Suprapubic skin (tissue), 4 donors: ENCODE measurements around the gene GBF1. TPM values are rescaled to one million over a fixed set of nuclear protein-coding genes. Genes with fewer than 3 reads are reported as not detected.

Source experiments
- DNase-seq, 2 donors: peaks; one replicate each; pipeline ENCODE4 v3.0.0-alpha.2; 2019; ENCODE audit warnings: low spot score in 2 of 2
- H3K27ac ChIP-seq: fragments of 200-600 bp; sonication (generic); one replicate; pipeline ENCODE4 v1.5.1; 2019
- H3K27me3 ChIP-seq: fragments of 200-600 bp; sonication (generic); one replicate; pipeline ENCODE4 v1.5.1; 2019
- H3K36me3 ChIP-seq: fragments of 200-600 bp; sonication (generic); one replicate; pipeline ENCODE4 v1.5.1; 2019
- H3K4me1 ChIP-seq: fragments of 200-600 bp; sonication (generic); one replicate; pipeline ENCODE4 v1.5.1; 2019
- H3K4me3 ChIP-seq: fragments of 200-600 bp; sonication (generic); one replicate; pipeline ENCODE4 v1.5.1; 2019; ENCODE audit warnings: mild to moderate bottlenecking
- H3K9me3 ChIP-seq: fragments of 200-600 bp; sonication (generic); one replicate; pipeline ENCODE4 v1.5.1; 2019
- EP300 ChIP-seq: sonication (generic); formaldehyde crosslinking; IDR thresholded peaks from one replicate; pipeline ENCODE4 v1.6.1; 2017; ENCODE audit warnings: antibody characterized with exemption
- POLR2A ChIP-seq, 2 donors: fragments of 450-650 bp; IDR thresholded peaks; one replicate each; pipeline ENCODE4 v1.6.1; 2017; ENCODE audit warnings: antibody characterized with exemption in 2 of 2, mild to moderate bottlenecking in 2 of 2, moderate library complexity in 2 of 2
- POLR2AphosphoS5 ChIP-seq, 3 donors: sonication (generic); formaldehyde crosslinking; IDR thresholded peaks; one replicate each; pipeline ENCODE4 v1.6.1; 2017; ENCODE audit warnings: antibody characterized with exemption in 3 of 3
- WGBS: methylation state at CpG from one replicate; pipeline ENCODE4 v1.1.5; 2018; 5-methylcytosine and 5-hydroxymethylcytosine counted together
- total RNA-seq, 4 donors: library from RNA; depleted of rRNA; stranded (reverse); fragments of >200 nt; gene quantifications; one replicate each; pipeline ENCODE4 v1.1.0, GENCODE V29; 2016
- TF ChIP-seq, protein P1 (sequence below), 2 donors: fragments of 200-600 bp in 1 of 2; fragments of 450-650 bp in 1 of 2; sonication (generic) in 1 of 2; IDR thresholded peaks; one replicate each; pipeline ENCODE4 v1.5.1; 2016 to 2019; ENCODE audit warnings: antibody characterized with exemption in 2 of 2, mild to moderate bottlenecking in 1 of 2, moderate library complexity in 1 of 2

Gene GBF1
- total RNA-seq, 4 donors from 2014 or later, result 31.0 to 56.1 (median 43.9) TPM

GRCh38 chr10:102384606-102385429, 139.5 kb downstream of the GBF1 start:
- no peak overlapping the region for H3K27ac ChIP-seq
- peaks cover 12% of the 10 kb centered on the region for H3K4me1 ChIP-seq
- TF ChIP-seq POLR2A (IDR thresholded peaks at IDR 0.05), result no peak
- no peak for TF ChIP-seq EP300
- TF ChIP-seq, protein P1, sequence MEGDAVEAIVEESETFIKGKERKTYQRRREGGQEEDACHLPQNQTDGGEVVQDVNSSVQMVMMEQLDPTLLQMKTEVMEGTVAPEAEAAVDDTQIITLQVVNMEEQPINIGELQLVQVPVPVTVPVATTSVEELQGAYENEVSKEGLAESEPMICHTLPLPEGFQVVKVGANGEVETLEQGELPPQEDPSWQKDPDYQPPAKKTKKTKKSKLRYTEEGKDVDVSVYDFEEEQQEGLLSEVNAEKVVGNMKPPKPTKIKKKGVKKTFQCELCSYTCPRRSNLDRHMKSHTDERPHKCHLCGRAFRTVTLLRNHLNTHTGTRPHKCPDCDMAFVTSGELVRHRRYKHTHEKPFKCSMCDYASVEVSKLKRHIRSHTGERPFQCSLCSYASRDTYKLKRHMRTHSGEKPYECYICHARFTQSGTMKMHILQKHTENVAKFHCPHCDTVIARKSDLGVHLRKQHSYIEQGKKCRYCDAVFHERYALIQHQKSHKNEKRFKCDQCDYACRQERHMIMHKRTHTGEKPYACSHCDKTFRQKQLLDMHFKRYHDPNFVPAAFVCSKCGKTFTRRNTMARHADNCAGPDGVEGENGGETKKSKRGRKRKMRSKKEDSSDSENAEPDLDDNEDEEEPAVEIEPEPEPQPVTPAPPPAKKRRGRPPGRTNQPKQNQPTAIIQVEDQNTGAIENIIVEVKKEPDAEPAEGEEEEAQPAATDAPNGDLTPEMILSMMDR (IDR thresholded peaks at IDR 0.05), result no peak
- no peak for TF ChIP-seq POLR2AphosphoS5 (IDR thresholded peaks at IDR 0.05)
- no peak for DNase-seq
- H3K27me3 ChIP-seq, result no peaks in the 10 kb centered on the region
- no peaks in the 10 kb centered on the region for H3K9me3 ChIP-seq
- H3K4me3 ChIP-seq, result no peak overlapping the region
- 64% methylated on average over 4 of the region's 4 CpGs for WGBS
- H3K36me3 ChIP-seq, result peaks cover 34% of the 10 kb centered on the region

GRCh38 chr10:102389894-102390293, 144.6 kb downstream of the GBF1 start:
- H3K27me3 ChIP-seq, result no peaks in the 10 kb centered on the region
- H3K27ac ChIP-seq, result no peak overlapping the region
- DNase-seq, result no peak
- no peaks in the 10 kb centered on the region for H3K36me3 ChIP-seq
- 93% methylated on average over 3 of the region's 3 CpGs for WGBS
- H3K9me3 ChIP-seq, result no peaks in the 10 kb centered on the region
- TF ChIP-seq, protein P1 (IDR thresholded peaks at IDR 0.05), result no peak
- no peak for TF ChIP-seq EP300
- no peak for TF ChIP-seq POLR2AphosphoS5 (IDR thresholded peaks at IDR 0.05)
- TF ChIP-seq POLR2A (IDR thresholded peaks at IDR 0.05), result no peak
- H3K4me1 ChIP-seq, result peaks cover 22% of the 10 kb centered on the region
- no peak overlapping the region for H3K4me3 ChIP-seq

DNA sequence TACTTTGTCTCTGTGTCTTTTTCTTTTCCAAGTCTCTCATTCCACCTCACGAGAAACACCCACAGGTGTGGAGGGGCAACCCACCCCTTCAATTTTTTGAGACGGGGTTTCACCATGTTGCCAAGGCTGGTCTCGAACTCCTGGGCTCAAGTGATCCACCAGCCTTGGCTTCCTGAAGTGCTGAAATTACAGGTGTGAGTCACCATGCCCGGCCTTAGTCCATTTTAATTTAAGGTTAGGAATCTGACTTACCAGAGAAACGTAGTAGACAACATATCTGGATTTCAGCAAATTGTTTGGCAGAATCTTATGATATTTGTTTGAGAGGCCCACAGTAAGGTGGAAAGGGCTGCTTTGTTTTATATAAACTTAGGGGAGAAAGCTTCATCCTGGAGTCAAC, 147.0 kb downstream of the GBF1 start:
- Histone ChIP-seq H3K9me3 (no peaks in the 10 kb centered on the region), H3K4me3 (no peak overlapping the region), H3K36me3 (no peaks in the 10 kb centered on the region), H3K27me3 (no peaks in the 10 kb centered on the region), H3K4me1 (peaks cover 30% of the 10 kb centered on the region), H3K27ac (no peak overlapping the region)
- TF ChIP-seq POLR2A (IDR thresholded peaks at IDR 0.05), result no peak
- no peak for TF ChIP-seq POLR2AphosphoS5 (IDR thresholded peaks at IDR 0.05)
- TF ChIP-seq EP300, result no peak
- TF ChIP-seq, protein P1 (IDR thresholded peaks at IDR 0.05), result no peak
- no peak for DNase-seq
- WGBS, result 92% methylated on average over 5 of the region's 5 CpGs

GRCh38 chr10:102393411-102394078, 148.2 kb downstream of the GBF1 start:
- peak overlapping the region; percentile 94 for H3K27ac ChIP-seq
- no peak for DNase-seq
- no peaks in the 10 kb centered on the region for H3K36me3 ChIP-seq
- H3K4me3 ChIP-seq, result peak overlapping the region; percentile 84
- peaks cover 38% of the 10 kb centered on the region for H3K4me1 ChIP-seq
- 47% methylated on average over 21 of the region's 30 CpGs for WGBS
- TF ChIP-seq POLR2A (IDR thresholded peaks at IDR 0.05), result no peak
- TF ChIP-seq, protein P1 (IDR thresholded peaks at IDR 0.05), result peak in 1 of 2 donors; percentile 96
- no peaks in the 10 kb centered on the region for H3K27me3 ChIP-seq
- H3K9me3 ChIP-seq, result no peaks in the 10 kb centered on the region

- 0% methylated on average over 17 of the region's 71 CpGs for WGBS
- DNase-seq, result peak; percentile 98
- H3K4me1 ChIP-seq, result peaks cover 45% of the 10 kb centered on the region
Observed at GRCh38 chr10:102394079-102394800, 148.9 kb downstream of the GBF1 start.

More at GRCh38 chr10:102394079-102394800, 148.9 kb downstream of the GBF1 start:
- TF ChIP-seq POLR2A (IDR thresholded peaks at IDR 0.05) (peak; percentile 64 to 91), EP300 (no peak), POLR2AphosphoS5 (IDR thresholded peaks at IDR 0.05) (peak; percentile 29 to 89 (median 72))
- TF ChIP-seq, protein P1 (IDR thresholded peaks at IDR 0.05), result peak in 1 of 2 donors; percentile 90
- Histone ChIP-seq H3K36me3 (no peaks in the 10 kb centered on the region), H3K27me3 (no peaks in the 10 kb centered on the region), H3K9me3 (no peaks in the 10 kb centered on the region), H3K4me3 (peak overlapping the region; percentile 84), H3K27ac (peak overlapping the region; percentile 94)
